ENCODE results near the gene PRKAG2.
"Not testable (repeated sequence)": the region's sequence is repeated elsewhere in the genome, so short reads cannot be mapped to it uniquely, and the experiment has no call there.

PRKAG2 gene

DNA sequence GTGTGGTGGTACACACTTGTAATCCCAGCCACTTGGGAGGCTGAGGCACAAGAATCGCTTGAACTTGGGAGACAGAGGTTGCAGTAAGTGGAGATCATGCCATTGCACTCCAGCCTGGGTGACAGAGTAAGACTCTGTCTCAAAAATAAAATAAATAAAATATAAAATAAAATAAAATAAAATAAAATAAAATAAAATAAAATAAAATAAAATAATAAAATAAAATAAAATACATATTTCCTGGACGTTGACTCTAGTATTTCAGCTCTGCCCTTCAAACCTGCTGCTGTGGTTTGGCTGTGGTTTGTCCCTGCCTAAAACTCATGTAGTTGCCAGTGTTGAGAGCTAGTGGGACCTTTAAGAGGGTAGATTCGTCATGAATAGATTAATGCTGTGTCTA lies 33.7 kb upstream of the PRKAG2 start:
- not testable (repeated sequence) for H3K9ac ChIP-seq (ENCODE audit: low read length); H3K27ac ChIP-seq (ENCODE audit: low read depth, low read length); H2AK5ac ChIP-seq (ENCODE audit: low read length); H3K23ac ChIP-seq (ENCODE audit: low read length); H2BK5ac ChIP-seq (ENCODE audit: low read depth, low read length, poor library complexity); H3K4ac ChIP-seq (ENCODE audit: low read depth, low read length); H3K4me2 ChIP-seq (ENCODE audit: low read length); H3K14ac ChIP-seq (ENCODE audit: low read length); H2BK120ac ChIP-seq (ENCODE audit: insufficient read depth, low read length, poor library complexity); H4K8ac ChIP-seq (ENCODE audit: low read depth, low read length); H3K18ac ChIP-seq (ENCODE audit: low read length); H2BK12ac ChIP-seq (ENCODE audit: low read length); H4K91ac ChIP-seq (ENCODE audit: low read depth, low read length); H3K27me3 ChIP-seq (ENCODE audit: insufficient read depth, low read length); H3K79me1 ChIP-seq (ENCODE audit: low read length); H3K79me2 ChIP-seq (ENCODE audit: control insufficient read depth, insufficient read depth, low read length, poor library complexity); DNase-seq; H3K36me3 ChIP-seq (ENCODE audit: control insufficient read depth in 1 of 2, insufficient read depth in 2 of 2, low read length in 2 of 2); H2AFZ ChIP-seq (ENCODE audit: insufficient read depth, low read length, poor library complexity); H3K4me1 ChIP-seq (ENCODE audit: control insufficient read depth in 1 of 2, insufficient read depth in 2 of 2, low read length in 2 of 2); H3K4me3 ChIP-seq (ENCODE audit: low read depth, low read length); H4K12ac ChIP-seq (ENCODE audit: low read depth, low read length); H3K9me3 ChIP-seq (ENCODE audit: insufficient read depth, low read depth, low read length)
- WGBS (ENCODE audit: extremely low coverage, insufficient coverage, insufficient read length) = no CpG with 5 or more reads among the region's 3 CpGs

DNA sequence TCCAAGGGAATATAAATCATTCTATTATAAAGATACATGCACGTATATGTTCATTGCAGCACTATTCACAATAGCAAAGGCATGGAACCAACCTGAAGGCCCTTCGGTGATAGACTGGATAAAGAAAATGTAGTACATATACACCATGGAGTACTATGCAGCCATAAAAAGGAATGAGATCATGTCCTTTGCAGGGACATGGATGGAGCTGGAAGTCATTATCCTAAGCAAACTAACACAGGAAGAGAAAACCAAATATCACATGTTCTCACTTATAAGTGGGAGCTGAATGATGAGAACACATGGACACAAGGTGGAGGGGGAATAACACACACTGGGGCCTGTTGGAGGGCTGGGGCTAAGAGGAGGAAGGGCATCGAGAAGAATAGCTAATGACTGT lies 30.2 kb upstream of the PRKAG2 start:
- H3K14ac ChIP-seq (ENCODE audit: low read length); H3K27me3 ChIP-seq (ENCODE audit: insufficient read depth, low read length); H3K23ac ChIP-seq (ENCODE audit: low read length); H3K27ac ChIP-seq (ENCODE audit: low read depth, low read length); H3K18ac ChIP-seq (ENCODE audit: low read length); H2AK5ac ChIP-seq (ENCODE audit: low read length); H3K4me3 ChIP-seq (ENCODE audit: low read depth, low read length); H3K9me3 ChIP-seq (ENCODE audit: insufficient read depth, low read depth, low read length); H3K36me3 ChIP-seq (ENCODE audit: control insufficient read depth in 1 of 2, insufficient read depth in 2 of 2, low read length in 2 of 2); H3K4me2 ChIP-seq (ENCODE audit: low read length); H3K79me1 ChIP-seq (ENCODE audit: low read length); H3K4ac ChIP-seq (ENCODE audit: low read depth, low read length); H3K4me1 ChIP-seq (ENCODE audit: control insufficient read depth in 1 of 2, insufficient read depth in 2 of 2, low read length in 2 of 2); DNase-seq; H4K12ac ChIP-seq (ENCODE audit: low read depth, low read length); H2BK120ac ChIP-seq (ENCODE audit: insufficient read depth, low read length, poor library complexity); H4K91ac ChIP-seq (ENCODE audit: low read depth, low read length); H2BK5ac ChIP-seq (ENCODE audit: low read depth, low read length, poor library complexity); H2AFZ ChIP-seq (ENCODE audit: insufficient read depth, low read length, poor library complexity); H3K79me2 ChIP-seq (ENCODE audit: control insufficient read depth, insufficient read depth, low read length, poor library complexity); H2BK12ac ChIP-seq (ENCODE audit: low read length); H4K8ac ChIP-seq (ENCODE audit: low read depth, low read length): not testable (repeated sequence)
- peak overlapping the region; percentile 61 for H3K9ac ChIP-seq (ENCODE audit: low read length)
- no CpG with 5 or more reads among the region's 3 CpGs for WGBS (ENCODE audit: extremely low coverage, insufficient coverage, insufficient read length)

DNA sequence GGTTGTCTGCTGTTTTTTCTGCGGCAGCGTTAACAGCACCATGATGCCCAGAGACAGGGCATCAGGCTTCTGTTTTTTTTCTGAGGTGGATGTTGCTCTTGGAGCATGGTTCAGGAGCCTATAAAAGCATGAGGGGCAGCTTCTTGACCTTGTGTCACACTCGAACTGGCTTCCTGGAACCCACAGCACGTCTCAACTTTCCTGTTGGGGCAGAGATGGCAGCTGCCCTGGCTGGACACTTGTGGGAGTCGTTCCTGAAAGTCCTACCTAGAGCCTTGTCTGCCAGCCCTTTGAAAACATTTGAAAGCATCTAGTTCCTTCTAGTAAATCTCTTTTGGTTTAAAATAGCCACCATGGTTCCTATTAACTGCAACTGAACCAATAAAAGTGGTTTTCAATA lies 28.9 kb upstream of the PRKAG2 start:
- Histone ChIP-seq H3K14ac (ENCODE audit: low read length) (no peak overlapping the region), H2BK5ac (ENCODE audit: low read depth, low read length, poor library complexity) (no peak overlapping the region)

DNA sequence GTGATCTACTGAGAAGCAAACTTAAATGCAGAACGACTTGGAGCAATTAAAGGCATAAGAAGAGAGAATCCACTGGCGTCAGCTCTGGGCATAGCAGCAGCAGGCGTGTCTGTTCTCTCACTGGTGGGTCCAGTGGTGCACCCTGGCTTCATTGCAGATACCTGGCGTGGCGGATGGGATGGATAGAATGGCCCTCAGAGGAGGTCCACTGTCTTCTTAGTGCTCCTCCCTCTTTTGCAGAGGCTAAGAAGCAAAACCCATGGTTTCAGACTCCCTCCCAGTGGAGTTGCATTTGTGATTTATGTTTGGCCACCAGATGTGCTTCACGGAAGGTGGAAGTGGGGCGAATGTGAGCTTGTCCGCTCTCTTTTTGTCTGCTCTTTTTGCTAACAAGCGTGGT lies 28.4 kb upstream of the PRKAG2 start:
- Histone ChIP-seq H3K23ac (ENCODE audit: low read length) (no peak overlapping the region), H2AFZ (ENCODE audit: insufficient read depth, low read length, poor library complexity) (no peak overlapping the region), H3K27ac (ENCODE audit: low read depth, low read length) (no peak overlapping the region), H4K12ac (ENCODE audit: low read depth, low read length) (no peak overlapping the region), H3K14ac (ENCODE audit: low read length) (no peak overlapping the region), H4K8ac (ENCODE audit: low read depth, low read length) (no peak overlapping the region), H3K18ac (ENCODE audit: low read length) (no peak overlapping the region), H3K9me3 (ENCODE audit: insufficient read depth, low read depth, low read length) (no peaks in the 10 kb centered on the region), H4K91ac (ENCODE audit: low read depth, low read length) (no peak overlapping the region), H3K79me2 (ENCODE audit: control insufficient read depth, insufficient read depth, low read length, poor library complexity) (no peaks in the 10 kb centered on the region), H3K4me3 (ENCODE audit: low read depth, low read length) (no peak overlapping the region), H3K4me2 (ENCODE audit: low read length) (no peak overlapping the region), H3K36me3 (ENCODE audit: control insufficient read depth in 1 of 2, insufficient read depth in 2 of 2, low read length in 2 of 2) (no peaks in the 10 kb centered on the region), H3K27me3 (ENCODE audit: insufficient read depth, low read length) (no peaks in the 10 kb centered on the region), H3K9ac (ENCODE audit: low read length) (no peak overlapping the region), H2BK120ac (ENCODE audit: insufficient read depth, low read length, poor library complexity) (no peak overlapping the region), H3K79me1 (ENCODE audit: low read length) (no peaks in the 10 kb centered on the region), H2AK5ac (ENCODE audit: low read length) (no peak overlapping the region), H2BK12ac (ENCODE audit: low read length) (no peak overlapping the region), H3K4me1 (ENCODE audit: control insufficient read depth in 1 of 2, insufficient read depth in 2 of 2, low read length in 2 of 2) (no peaks in the 10 kb centered on the region), H3K4ac (ENCODE audit: low read depth, low read length) (no peak overlapping the region), H2BK5ac (ENCODE audit: low read depth, low read length, poor library complexity) (no peak overlapping the region)
- WGBS (ENCODE audit: extremely low coverage, insufficient coverage, insufficient read length) = no CpG with 5 or more reads among the region's 9 CpGs
- DNase-seq = no peak

More for the DNA sequence above, 28.9 kb upstream of the PRKAG2 start:
- no peak overlapping the region for H3K9ac ChIP-seq (ENCODE audit: low read length)
- no peaks in the 10 kb centered on the region for H3K79me1 ChIP-seq (ENCODE audit: low read length)
- no peak for DNase-seq
- no peaks in the 10 kb centered on the region for H3K9me3 ChIP-seq (ENCODE audit: insufficient read depth, low read depth, low read length)
- H4K91ac ChIP-seq (ENCODE audit: low read depth, low read length) = no peak overlapping the region
- no peaks in the 10 kb centered on the region for H3K4me1 ChIP-seq (ENCODE audit: control insufficient read depth in 1 of 2, insufficient read depth in 2 of 2, low read length in 2 of 2)
- H3K4me2 ChIP-seq (ENCODE audit: low read length) = no peak overlapping the region
- H2BK12ac ChIP-seq (ENCODE audit: low read length) = no peak overlapping the region
- H2AFZ ChIP-seq (ENCODE audit: insufficient read depth, low read length, poor library complexity) = no peak overlapping the region
- no peak overlapping the region for H3K4me3 ChIP-seq (ENCODE audit: low read depth, low read length)
- no peak overlapping the region for H3K18ac ChIP-seq (ENCODE audit: low read length)
- H3K27me3 ChIP-seq (ENCODE audit: insufficient read depth, low read length) = no peaks in the 10 kb centered on the region
- H3K27ac ChIP-seq (ENCODE audit: low read depth, low read length) = no peak overlapping the region
- H3K79me2 ChIP-seq (ENCODE audit: control insufficient read depth, insufficient read depth, low read length, poor library complexity) = no peaks in the 10 kb centered on the region
- H3K36me3 ChIP-seq (ENCODE audit: control insufficient read depth in 1 of 2, insufficient read depth in 2 of 2, low read length in 2 of 2) = no peaks in the 10 kb centered on the region
- H3K4ac ChIP-seq (ENCODE audit: low read depth, low read length) = no peak overlapping the region
- H4K8ac ChIP-seq (ENCODE audit: low read depth, low read length) = no peak overlapping the region
- no peak overlapping the region for H2AK5ac ChIP-seq (ENCODE audit: low read length)
- no peak overlapping the region for H4K12ac ChIP-seq (ENCODE audit: low read depth, low read length)
- no peak overlapping the region for H3K23ac ChIP-seq (ENCODE audit: low read length)
- no CpG with 5 or more reads among the region's 5 CpGs for WGBS (ENCODE audit: extremely low coverage, insufficient coverage, insufficient read length)
- H2BK120ac ChIP-seq (ENCODE audit: insufficient read depth, low read length, poor library complexity) = no peak overlapping the region

All from trophoblast cell (in vitro differentiated cells and primary cell).